MM.1S (cell line): ENCODE data around the gene ARHGDIB.

Experiments
- DNase-seq: peaks from one replicate; pipeline ENCODE4 v3.0.0-alpha.2; 2015
- H2AFZ ChIP-seq: fragments of 300-600 bp; sonication (generic); 2 replicates; pipeline ENCODE4 v1.6.0; 2016; ENCODE audit warnings: antibody characterized with exemption, low read length
- H3F3A ChIP-seq: fragments of 300-600 bp; sonication (generic); 2 replicates; pipeline ENCODE4 v1.6.1; 2016; ENCODE audit warnings: mild to moderate bottlenecking, antibody characterized with exemption, low read length, moderate library complexity, mixed read lengths; ENCODE audit not compliant: insufficient read depth
- H3K27ac ChIP-seq: fragments of 300-600 bp; sonication (generic); 2 replicates; pipeline ENCODE4 v1.5.1; 2016; ENCODE audit warnings: mild to moderate bottlenecking, low read length
- H3K27me3 ChIP-seq: fragments of 300-600 bp; sonication (generic); replicated peaks from 2 replicates; pipeline ENCODE4 v1.6.0; 2016; ENCODE audit warnings: low read length; ENCODE audit not compliant: insufficient read depth
- H3K36me3 ChIP-seq: fragments of 300-600 bp; sonication (generic); replicated peaks from 2 replicates; pipeline ENCODE4 v1.6.1; 2016; ENCODE audit warnings: mild to moderate bottlenecking, low read length, mixed read lengths; ENCODE audit not compliant: insufficient read depth
- H3K4me1 ChIP-seq: fragments of 300-600 bp; sonication (generic); 2 replicates; pipeline ENCODE4 v1.6.1; 2016; ENCODE audit warnings: low read length, mixed read lengths
- H3K4me2 ChIP-seq: fragments of 300-600 bp; sonication (generic); 2 replicates; pipeline ENCODE4 v1.6.0; 2016; ENCODE audit warnings: low read depth, low read length
- H3K4me3 ChIP-seq: fragments of 300-600 bp; sonication (generic); 2 replicates; pipeline ENCODE4 v1.5.1; 2016; ENCODE audit warnings: low read length, mixed read lengths
- H3K79me2 ChIP-seq: fragments of 300-600 bp; sonication (generic); 2 replicates; pipeline ENCODE4 v1.6.1; 2016; ENCODE audit warnings: mixed run types, low read length, mixed read lengths
- H3K9ac ChIP-seq: fragments of 300-600 bp; sonication (generic); 2 replicates; pipeline ENCODE4 v1.6.1; 2016; ENCODE audit warnings: low read length, mixed read lengths
- H3K9me2 ChIP-seq: fragments of 300-600 bp; sonication (generic); replicated peaks from 2 replicates; pipeline ENCODE4 v1.6.1; 2016; ENCODE audit warnings: mild to moderate bottlenecking, low read length, mixed read lengths; ENCODE audit not compliant: insufficient read depth
- H3K9me3 ChIP-seq: fragments of 300-600 bp; sonication (generic); replicated peaks from 2 replicates; pipeline ENCODE4 v1.6.1; 2016; ENCODE audit warnings: mild to moderate bottlenecking, low read length, mixed read lengths; ENCODE audit not compliant: insufficient read depth
- H4K20me1 ChIP-seq: fragments of 300-600 bp; sonication (generic); 2 replicates; pipeline ENCODE4 v1.6.1; 2016; ENCODE audit warnings: mild to moderate bottlenecking, low read length, moderate library complexity, mixed read lengths; ENCODE audit not compliant: insufficient read depth
- EZH2 ChIP-seq: fragments of 300-600 bp; sonication (generic); optimal IDR thresholded peaks from 2 replicates; pipeline ENCODE3; 2017; ENCODE audit warnings: low read depth, mild to moderate bottlenecking, antibody characterized with exemption, low read length, mixed read lengths
- EZH2phosphoT487 ChIP-seq: fragments of 300-600 bp; sonication (generic); IDR thresholded peaks from 2 replicates; pipeline ENCODE4 v1.6.1; 2018; ENCODE audit warnings: antibody characterized with exemption, low read length
- TF ChIP-seq, protein P1 (sequence below): fragments of 300-600 bp; sonication (generic); IDR thresholded peaks from 2 replicates; pipeline ENCODE4 v1.5.1; 2016; ENCODE audit warnings: antibody characterized with exemption, low read length, mixed read lengths

ARHGDIB gene

DNA sequence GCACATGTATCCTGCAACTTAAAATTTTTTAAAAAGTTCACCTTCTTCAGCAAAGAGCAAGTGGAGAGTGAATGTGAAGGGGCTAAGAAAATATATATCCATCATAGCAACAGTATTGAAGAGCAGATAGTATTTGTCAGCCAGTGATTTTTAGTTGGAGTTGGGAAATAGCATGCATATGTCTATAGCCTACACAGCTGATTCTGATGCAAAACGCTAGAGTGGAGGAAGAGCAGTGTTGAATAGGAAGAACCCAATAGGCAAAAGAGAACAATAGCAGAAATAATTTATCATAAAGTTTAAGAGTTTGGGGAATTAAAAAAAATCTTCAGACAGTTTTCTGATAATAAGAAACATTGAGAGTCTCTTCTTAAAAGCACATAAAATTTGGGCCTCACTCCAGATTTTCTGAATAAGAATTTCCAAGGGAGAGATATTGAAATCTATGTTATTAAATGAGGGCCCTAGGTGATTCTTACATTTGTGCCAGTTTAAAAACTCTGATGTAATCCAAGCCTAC lies 23.4 kb upstream of the ARHGDIB start:
- no peaks in the 10 kb centered on the region for H3K27me3 ChIP-seq
- H2AFZ ChIP-seq: no peak overlapping the region
- peaks cover 7% of the 10 kb centered on the region; the same call in 1 of the 2 replicates for H3F3A ChIP-seq
- no peaks in the 10 kb centered on the region for H3K79me2 ChIP-seq
- H3K4me3 ChIP-seq: no peak overlapping the region
- no peaks in the 10 kb centered on the region for H3K9me3 ChIP-seq
- H3K4me1 ChIP-seq: peaks cover 32% of the 10 kb centered on the region
- no peaks in the 10 kb centered on the region for H4K20me1 ChIP-seq
- no peak for DNase-seq
- TF ChIP-seq EZH2: no peak
- TF ChIP-seq, protein P1, sequence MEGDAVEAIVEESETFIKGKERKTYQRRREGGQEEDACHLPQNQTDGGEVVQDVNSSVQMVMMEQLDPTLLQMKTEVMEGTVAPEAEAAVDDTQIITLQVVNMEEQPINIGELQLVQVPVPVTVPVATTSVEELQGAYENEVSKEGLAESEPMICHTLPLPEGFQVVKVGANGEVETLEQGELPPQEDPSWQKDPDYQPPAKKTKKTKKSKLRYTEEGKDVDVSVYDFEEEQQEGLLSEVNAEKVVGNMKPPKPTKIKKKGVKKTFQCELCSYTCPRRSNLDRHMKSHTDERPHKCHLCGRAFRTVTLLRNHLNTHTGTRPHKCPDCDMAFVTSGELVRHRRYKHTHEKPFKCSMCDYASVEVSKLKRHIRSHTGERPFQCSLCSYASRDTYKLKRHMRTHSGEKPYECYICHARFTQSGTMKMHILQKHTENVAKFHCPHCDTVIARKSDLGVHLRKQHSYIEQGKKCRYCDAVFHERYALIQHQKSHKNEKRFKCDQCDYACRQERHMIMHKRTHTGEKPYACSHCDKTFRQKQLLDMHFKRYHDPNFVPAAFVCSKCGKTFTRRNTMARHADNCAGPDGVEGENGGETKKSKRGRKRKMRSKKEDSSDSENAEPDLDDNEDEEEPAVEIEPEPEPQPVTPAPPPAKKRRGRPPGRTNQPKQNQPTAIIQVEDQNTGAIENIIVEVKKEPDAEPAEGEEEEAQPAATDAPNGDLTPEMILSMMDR: no peak
- TF ChIP-seq EZH2phosphoT487: no peak
- H3K9ac ChIP-seq: no peak overlapping the region
- H3K4me2 ChIP-seq: no peak overlapping the region
- no peak overlapping the region for H3K27ac ChIP-seq
- H3K9me2 ChIP-seq: no peaks in the 10 kb centered on the region
- no peaks in the 10 kb centered on the region for H3K36me3 ChIP-seq

DNA sequence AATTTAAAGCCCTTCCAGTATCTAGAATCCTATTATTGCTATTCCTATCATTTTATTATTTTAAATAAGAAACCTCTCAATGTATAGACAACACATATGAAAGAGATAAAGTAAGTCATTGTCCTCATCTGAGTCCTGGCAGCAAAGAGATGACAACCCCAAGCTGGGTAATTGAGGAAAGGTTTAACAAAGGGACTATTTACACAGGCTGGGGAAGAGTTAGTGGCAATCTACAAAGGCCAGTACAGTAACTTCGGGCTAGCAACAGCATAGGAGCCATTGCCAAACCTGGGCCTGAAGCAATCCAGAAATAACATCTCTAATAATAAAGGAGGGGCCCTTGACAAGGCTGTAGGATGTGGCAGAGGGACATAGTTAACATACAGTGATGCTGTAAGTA lies 22.6 kb upstream of the ARHGDIB start:
- Histone ChIP-seq H3F3A (no peaks in the 10 kb centered on the region), H3K9me2 (no peaks in the 10 kb centered on the region), H3K4me3 (no peak overlapping the region), H3K9me3 (no peaks in the 10 kb centered on the region), H3K27me3 (no peaks in the 10 kb centered on the region), H3K36me3 (no peaks in the 10 kb centered on the region), H2AFZ (no peak overlapping the region), H3K27ac (no peak overlapping the region), H3K4me2 (no peak overlapping the region), H3K79me2 (no peaks in the 10 kb centered on the region), H3K4me1 (peaks cover 25% of the 10 kb centered on the region), H4K20me1 (no peaks in the 10 kb centered on the region), H3K9ac (no peak overlapping the region)
- TF ChIP-seq, protein P1: no peak
- no peak for TF ChIP-seq EZH2
- no peak for TF ChIP-seq EZH2phosphoT487
- DNase-seq: no peak

DNA sequence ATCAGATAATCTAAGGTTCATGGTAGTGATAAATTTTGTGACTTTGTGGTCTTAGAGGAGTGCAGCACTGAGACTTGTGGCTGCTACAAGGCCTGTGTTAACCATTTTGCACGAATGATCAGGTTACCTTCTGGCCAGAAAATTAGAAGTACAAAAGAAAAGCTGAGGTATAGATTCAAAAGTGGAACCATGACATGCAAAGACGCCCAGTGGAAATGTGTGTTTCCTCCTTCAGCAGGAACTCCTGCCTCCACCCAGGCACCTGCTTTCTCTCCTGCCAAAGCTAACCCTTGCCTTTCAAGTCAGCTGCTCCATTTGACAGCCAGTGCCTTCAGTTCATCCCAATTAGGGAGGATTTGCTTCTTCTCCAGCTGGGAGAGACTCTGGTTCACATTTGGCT lies 21.6 kb upstream of the ARHGDIB start:
- Histone ChIP-seq H3K9me3 (no peaks in the 10 kb centered on the region), H3K79me2 (no peaks in the 10 kb centered on the region), H3K27me3 (no peaks in the 10 kb centered on the region), H3K4me1 (peaks cover 16% of the 10 kb centered on the region), H3K27ac (peak overlapping the region; percentile 13; the same call in 1 of the 2 replicates), H3F3A (no peaks in the 10 kb centered on the region), H4K20me1 (no peaks in the 10 kb centered on the region), H3K9me2 (no peaks in the 10 kb centered on the region), H3K9ac (no peak overlapping the region), H3K36me3 (no peaks in the 10 kb centered on the region), H3K4me3 (no peak overlapping the region), H3K4me2 (peak overlapping the region; percentile 10), H2AFZ (peak overlapping the region; percentile 13)
- TF ChIP-seq, protein P1: no peak
- no peak for TF ChIP-seq EZH2phosphoT487
- no peak for TF ChIP-seq EZH2
- DNase-seq: peak; percentile 50
